Epithelial cell of proximal tubule (primary cell): ENCODE results near the gene TBC1D2B. TPM values are rescaled to one million over a fixed set of nuclear protein-coding genes. Genes with fewer than 3 reads are reported as not detected.

Source experiments
- DNase-seq: peaks from one replicate; pipeline ENCODE4 v3.0.0-alpha.2; 2011; ENCODE audit warnings: low read depth
- H3K4me3 ChIP-seq: 2 replicates; pipeline ENCODE4 v1.5.1; 2011; ENCODE audit warnings: low read depth, mild to moderate bottlenecking, low read length
- CTCF ChIP-seq: conservative IDR thresholded peaks from 2 replicates; pipeline ENCODE4 v1.5.1; 2012; ENCODE audit warnings: low read depth, mild to moderate bottlenecking, low read length
- total RNA-seq: library from RNA; depleted of rRNA; stranded (reverse); fragments of >200 nt; gene quantifications from 2 replicates; pipeline ENCODE4 v1.2.3, GENCODE V29; 2015

The TBC1D2B gene
- total RNA-seq, 1 donor from 2014 or later: 15.0 TPM

- no peak overlapping the region for H3K4me3 ChIP-seq
- no peak for DNase-seq
- TF ChIP-seq CTCF: no peak
Observed at GRCh38 chr15:78087951-78088772, 10.7 kb upstream of the TBC1D2B start.

- DNase-seq: no peak
- no peak for TF ChIP-seq CTCF
- no peak overlapping the region for H3K4me3 ChIP-seq
Observed at GRCh38 chr15:78085928-78086327, 8.4 kb upstream of the TBC1D2B start.

- H3K4me3 ChIP-seq: no peak overlapping the region
- no peak for TF ChIP-seq CTCF
- DNase-seq: no peak
Observed at GRCh38 chr15:78084449-78084750, 6.9 kb upstream of the TBC1D2B start.

GRCh38 chr15:78083687-78084448, 6.4 kb upstream of the TBC1D2B start:
- no peak overlapping the region for H3K4me3 ChIP-seq
- TF ChIP-seq CTCF: no peak
- DNase-seq: no peak

GRCh38 chr15:78083186-78083585, 5.7 kb upstream of the TBC1D2B start:
- DNase-seq: no peak
- H3K4me3 ChIP-seq: no peak overlapping the region
- no peak for TF ChIP-seq CTCF

GRCh38 chr15:78082743-78083110, 5.2 kb upstream of the TBC1D2B start:
- H3K4me3 ChIP-seq: no peak overlapping the region
- no peak for TF ChIP-seq CTCF
- no peak for DNase-seq
